ENCODE measurements around the gene MEIKIN. TPM values are rescaled to one million over a fixed set of nuclear protein-coding genes. Genes with fewer than 3 reads are reported as not detected.

Gene MEIKIN
- total and polyA plus RNA-seq, 2 of the 8 experiments (the other 6 are each of a cell fraction or from before 2014, with no cell fraction given): not detected

DNA sequence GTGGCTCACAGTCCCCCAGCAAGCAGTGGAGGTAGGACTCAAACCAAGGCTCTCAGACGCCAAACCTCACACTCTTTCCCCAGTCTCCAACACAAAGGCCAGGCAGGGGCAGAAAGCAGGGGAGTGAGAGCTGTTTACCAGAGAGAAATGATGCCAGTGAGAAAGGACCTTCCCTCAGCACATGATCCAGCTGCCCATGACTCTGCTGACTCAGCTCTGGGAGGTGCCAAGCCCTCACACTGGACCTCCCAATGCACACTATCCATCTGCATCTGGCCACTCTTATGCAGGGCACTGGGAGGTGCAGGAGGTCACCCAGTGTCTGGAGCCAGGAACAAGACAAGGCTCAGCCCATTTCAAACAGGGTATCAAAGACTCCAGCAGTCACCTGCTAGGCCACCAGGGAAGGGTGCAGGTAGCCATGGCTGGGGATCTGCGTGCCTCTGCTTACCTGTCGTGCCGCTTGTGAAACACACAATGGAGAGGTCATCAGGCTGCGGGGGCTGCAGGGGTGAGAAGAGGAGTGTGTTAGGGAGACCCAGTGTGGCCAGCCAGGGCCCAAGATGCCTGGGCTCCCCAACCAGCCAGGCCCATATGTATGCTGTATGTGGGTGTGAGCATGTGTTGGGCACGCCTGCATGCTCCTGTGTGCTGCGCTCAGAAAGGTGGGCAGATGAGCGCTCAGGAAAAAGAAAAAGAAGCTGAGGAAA is 39.6 kb upstream of the MEIKIN start:
- no peaks in the 10 kb centered on the region for H3K79me1 ChIP-seq (ENCODE audit: low read depth, low read length)
- ChIA-PET CTCF (ENCODE audit: partially characterized antibody) (interaction anchor here (1.1 to 1.2 kb wide), 3 partner anchors 17 to 108 kb away, joined by 3 read pairs; no protein-coding TSS in a partner anchor), POLR2A (ENCODE audit: partially characterized antibody) (no interaction called here)
- H4K8ac ChIP-seq (ENCODE audit: extremely low read depth, insufficient read depth, low read length): no peak overlapping the region
- no peak overlapping the region for H3K14ac ChIP-seq (ENCODE audit: insufficient read length)
- no peaks in the 10 kb centered on the region for H3K4me1 ChIP-seq (replicated peaks in 1 of 4; ENCODE audit: control insufficient read depth in 3 of 4, insufficient read depth in 4 of 4, low read length in 3 of 4)
- H3K23ac ChIP-seq (ENCODE audit: insufficient read length): no peak overlapping the region
- no peak for DNase-seq (ENCODE audit: low read depth in 1 of 2, low spot score in 2 of 2)
- H3K56ac ChIP-seq (replicated peaks; ENCODE audit: insufficient read length, low read depth, low read length): no peak overlapping the region
- no peak overlapping the region for H2BK20ac ChIP-seq (ENCODE audit: low read length)
- H2BK15ac ChIP-seq (ENCODE audit: low read length): no peak overlapping the region
- H4K91ac ChIP-seq (replicated peaks; ENCODE audit: insufficient read length, low read length): no peak overlapping the region
- H2BK12ac ChIP-seq (ENCODE audit: low read depth, low read length): no peak overlapping the region
- no peak for TF ChIP-seq MAFK (IDR thresholded peaks at IDR 0.05; ENCODE audit: low read depth, low read length)
- TF ChIP-seq, protein P1, sequence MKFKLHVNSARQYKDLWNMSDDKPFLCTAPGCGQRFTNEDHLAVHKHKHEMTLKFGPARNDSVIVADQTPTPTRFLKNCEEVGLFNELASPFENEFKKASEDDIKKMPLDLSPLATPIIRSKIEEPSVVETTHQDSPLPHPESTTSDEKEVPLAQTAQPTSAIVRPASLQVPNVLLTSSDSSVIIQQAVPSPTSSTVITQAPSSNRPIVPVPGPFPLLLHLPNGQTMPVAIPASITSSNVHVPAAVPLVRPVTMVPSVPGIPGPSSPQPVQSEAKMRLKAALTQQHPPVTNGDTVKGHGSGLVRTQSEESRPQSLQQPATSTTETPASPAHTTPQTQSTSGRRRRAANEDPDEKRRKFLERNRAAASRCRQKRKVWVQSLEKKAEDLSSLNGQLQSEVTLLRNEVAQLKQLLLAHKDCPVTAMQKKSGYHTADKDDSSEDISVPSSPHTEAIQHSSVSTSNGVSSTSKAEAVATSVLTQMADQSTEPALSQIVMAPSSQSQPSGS (IDR thresholded peaks at IDR 0.05; ENCODE audit: low read length): no peak
- no peak for TF ChIP-seq SP1 (IDR thresholded peaks at IDR 0.05; ENCODE audit: low read depth, low read length)
- no peak for TF ChIP-seq TBP (IDR thresholded peaks at IDR 0.05; ENCODE audit: low read depth, low read length)
- TF ChIP-seq FOSL1 (IDR thresholded peaks at IDR 0.05; ENCODE audit: insufficient read depth, low read depth, low read length): no peak
- H3K79me2 ChIP-seq (ENCODE audit: control insufficient read depth in 1 of 2, insufficient read depth in 2 of 2, low read length in 2 of 2): no peaks in the 10 kb centered on the region
- no peak overlapping the region for H4K5ac ChIP-seq (ENCODE audit: insufficient read length, low read depth, low read length)
- no peak overlapping the region for H3K18ac ChIP-seq (ENCODE audit: extremely low read depth, low read length)
- H2BK5ac ChIP-seq (ENCODE audit: low read depth, low read length): no peak overlapping the region; the same call in 1 of the 2 replicates
- H2AK5ac ChIP-seq (ENCODE audit: low read depth, low read length): no peak overlapping the region
- H3K27me3 ChIP-seq (replicated peaks in 1 of 4; ENCODE audit: control insufficient read depth in 3 of 4, extremely low read depth in 1 of 4, insufficient read depth in 3 of 4, low read length in 3 of 4): no peaks in the 10 kb centered on the region
- no peak overlapping the region for H2BK120ac ChIP-seq (replicated peaks; ENCODE audit: low read depth, low read length)
- WGBS, 2 experiments (ENCODE audit: extremely low coverage in 1 of 2, insufficient coverage in 1 of 2, insufficient read length in 1 of 2, insufficient replicate concordance in 2 of 2, low coverage in 1 of 2, low lambda C conversion rate in 2 of 2, missing lambda C conversion rate in 1 of 2): 92% methylated on average over 7 of the region's 8 CpGs; no CpG with 5 or more reads in 1 of the 2 experiments
- H3K23me2 ChIP-seq (ENCODE audit: low read depth, low read length): no peaks in the 10 kb centered on the region
- H3K4me2 ChIP-seq (ENCODE audit: insufficient read depth in 1 of 2, low read depth in 2 of 2, low read length in 2 of 2): no peak overlapping the region
- H3K9ac ChIP-seq (replicated peaks in 1 of 4; ENCODE audit: extremely low read depth in 1 of 4, low read depth in 3 of 4, low read length in 3 of 4): no peak overlapping the region
- FAIRE-seq: no peak
- H4K20me1 ChIP-seq (replicated peaks in 1 of 2; ENCODE audit: control insufficient read depth in 1 of 2, insufficient read depth in 2 of 2, low read length in 2 of 2): no peaks in the 10 kb centered on the region
- no peaks in the 10 kb centered on the region for H3K9me3 ChIP-seq (ENCODE audit: insufficient read depth in 2 of 2, low read depth in 1 of 2, low read length in 1 of 2)
- H2AFZ ChIP-seq (ENCODE audit: low read length): no peak overlapping the region
- no peaks in the 10 kb centered on the region for H3K36me3 ChIP-seq (ENCODE audit: control insufficient read depth in 2 of 4, insufficient read depth in 4 of 4, low read length in 3 of 4)
- H3K4ac ChIP-seq (replicated peaks; ENCODE audit: insufficient read length, low read depth, low read length): no peak overlapping the region
- H3K4me3 ChIP-seq (ENCODE audit: extremely low read depth in 1 of 4, insufficient read depth in 2 of 4, low read depth in 3 of 4, low read length in 4 of 4): no peak overlapping the region
- H3K27ac ChIP-seq (ENCODE audit: low read depth, low read length): no peak overlapping the region
